Fibroblast of the aortic adventitia (primary cell): Measurements from ENCODE around the gene ENPP6. TPM values are rescaled to one million over a fixed set of nuclear protein-coding genes. Genes with fewer than 3 reads are reported as not detected.

Experiments
- DNase-seq: peaks from one replicate; pipeline ENCODE4 v3.0.0-alpha.2; 2010; ENCODE audit warnings: low read depth
- H3K4me3 ChIP-seq: 2 replicates; pipeline ENCODE4 v1.5.1; 2011; ENCODE audit warnings: low read depth, mild to moderate bottlenecking, control low read depth, low read length, moderate library complexity
- CTCF ChIP-seq: IDR thresholded peaks from 2 replicates; pipeline ENCODE4 v1.5.1; 2011; ENCODE audit warnings: mild to moderate bottlenecking, low read length, control low read depth, inconsistent platforms; ENCODE audit not compliant: insufficient read depth
- total RNA-seq: library from RNA; depleted of rRNA; stranded (reverse); fragments of >200 nt; gene quantifications from 2 replicates; pipeline ENCODE4 v1.2.3, GENCODE V29; 2012; ENCODE audit warnings: low replicate concordance

ENPP6 gene
- total RNA-seq, 1 donor, result 0.18 TPM

- H3K4me3 ChIP-seq, result no peak overlapping the region
- no peak for DNase-seq
- no peak for TF ChIP-seq CTCF
Observed at GRCh38 chr4:184153781-184154180, 63.9 kb downstream of the ENPP6 start.

- no peak for DNase-seq
- no peak for TF ChIP-seq CTCF
- no peak overlapping the region for H3K4me3 ChIP-seq
Observed at GRCh38 chr4:184151988-184152485, 65.6 kb downstream of the ENPP6 start.

GRCh38 chr4:184150102-184150839, 67.4 kb downstream of the ENPP6 start:
- no peak for DNase-seq
- TF ChIP-seq CTCF, result no peak
- H3K4me3 ChIP-seq, result no peak overlapping the region

- H3K4me3 ChIP-seq, result no peak overlapping the region
- DNase-seq, result peak; percentile 64
- TF ChIP-seq CTCF, result no peak
Observed at GRCh38 chr4:184148738-184149637, 68.7 kb downstream of the ENPP6 start.

- no peak for TF ChIP-seq CTCF
- peak; percentile 56 for DNase-seq
- no peak overlapping the region for H3K4me3 ChIP-seq
Observed at GRCh38 chr4:184147858-184148737, 69.6 kb downstream of the ENPP6 start.

GRCh38 chr4:184146951-184147350, 70.7 kb downstream of the ENPP6 start:
- no peak for TF ChIP-seq CTCF
- no peak overlapping the region for H3K4me3 ChIP-seq
- no peak for DNase-seq
